Activated T-cell treated with anti-CD3 and anti-CD28 coated beads, Interleukin-2, amount 50 U/mL, for 24 hours (primary cell): Measurements from ENCODE around the gene YDJC.
"Not testable (repeated sequence)": the region's sequence is repeated elsewhere in the genome, so short reads cannot be mapped to it uniquely, and the experiment has no call there.

Experiments
- DNase-seq: peaks from one replicate; pipeline ENCODE4 v3.0.0-alpha.2; 2020
- H3K27ac Mint-ChIP-seq: 2 replicates; pipeline ENCODE4 v1.8.0; 2020; ENCODE audit warnings: mild to moderate bottlenecking, mixed read lengths
- H3K27me3 Mint-ChIP-seq: 2 replicates; pipeline ENCODE4 v1.8.0; 2020; ENCODE audit warnings: mixed read lengths
- H3K36me3 Mint-ChIP-seq: 2 replicates; pipeline ENCODE4 v1.8.0; 2020; ENCODE audit warnings: low read depth, mixed read lengths
- H3K4me1 Mint-ChIP-seq: 2 replicates; pipeline ENCODE4 v1.8.0; 2020; ENCODE audit warnings: low read depth, mixed read lengths
- H3K4me3 Mint-ChIP-seq: 2 replicates; pipeline ENCODE4 v1.8.0; 2020; ENCODE audit warnings: mild to moderate bottlenecking, moderate library complexity, mixed read lengths
- H3K9me3 Mint-ChIP-seq: 2 replicates; pipeline ENCODE4 v1.8.0; 2020; ENCODE audit warnings: mixed read lengths

Gene YDJC

GRCh38 chr22:21591695-21592094 is 38.1 kb downstream of the YDJC start:
- Mint-ChIP-seq H3K9me3 (no peaks in the 10 kb centered on the region), H3K36me3 (peaks cover 72% of the 10 kb centered on the region), H3K4me3 (no peak overlapping the region), H3K4me1 (peaks cover 76% of the 10 kb centered on the region), H3K27me3 (no peaks in the 10 kb centered on the region), H3K27ac (peak overlapping the region; percentile 78)
- no peak for DNase-seq

GRCh38 chr22:21590809-21591641 is 38.8 kb downstream of the YDJC start:
- Mint-ChIP-seq H3K27ac (peak overlapping the region; percentile 84), H3K4me1 (peaks cover 75% of the 10 kb centered on the region), H3K36me3 (peaks cover 65% of the 10 kb centered on the region), H3K4me3 (no peak overlapping the region), H3K27me3 (no peaks in the 10 kb centered on the region), H3K9me3 (no peaks in the 10 kb centered on the region)
- DNase-seq: no peak

GRCh38 chr22:21589396-21589795 is 40.4 kb downstream of the YDJC start:
- H3K27me3 Mint-ChIP-seq: no peaks in the 10 kb centered on the region
- no peaks in the 10 kb centered on the region for H3K9me3 Mint-ChIP-seq
- peak overlapping the region; percentile 83 for H3K27ac Mint-ChIP-seq
- no peak for DNase-seq
- H3K36me3 Mint-ChIP-seq: peaks cover 57% of the 10 kb centered on the region
- no peak overlapping the region for H3K4me3 Mint-ChIP-seq
- peaks cover 77% of the 10 kb centered on the region for H3K4me1 Mint-ChIP-seq

GRCh38 chr22:21587803-21588611 is 41.8 kb downstream of the YDJC start:
- no peaks in the 10 kb centered on the region for H3K9me3 Mint-ChIP-seq
- H3K4me3 Mint-ChIP-seq: peak overlapping the region; percentile 46
- peak; percentile 61 for DNase-seq
- H3K36me3 Mint-ChIP-seq: peaks cover 51% of the 10 kb centered on the region
- peaks cover 69% of the 10 kb centered on the region for H3K4me1 Mint-ChIP-seq
- H3K27me3 Mint-ChIP-seq: no peaks in the 10 kb centered on the region
- H3K27ac Mint-ChIP-seq: peak overlapping the region; percentile 93

- no peaks in the 10 kb centered on the region for H3K27me3 Mint-ChIP-seq
- no peaks in the 10 kb centered on the region for H3K9me3 Mint-ChIP-seq
- peak overlapping the region; percentile 39 for H3K27ac Mint-ChIP-seq
- no peak overlapping the region for H3K4me3 Mint-ChIP-seq
- no peak for DNase-seq
- H3K36me3 Mint-ChIP-seq: peaks cover 29% of the 10 kb centered on the region
- peaks cover 57% of the 10 kb centered on the region for H3K4me1 Mint-ChIP-seq
Observed at GRCh38 chr22:21585389-21585788, 44.4 kb downstream of the YDJC start.

- Mint-ChIP-seq H3K27ac (peak overlapping the region; percentile 89), H3K36me3 (peaks cover 33% of the 10 kb centered on the region), H3K4me3 (no peak overlapping the region), H3K9me3 (no peaks in the 10 kb centered on the region), H3K27me3 (no peaks in the 10 kb centered on the region), H3K4me1 (peaks cover 57% of the 10 kb centered on the region)
- DNase-seq: no peak
Observed at GRCh38 chr22:21582801-21583740, 46.8 kb downstream of the YDJC start.

GRCh38 chr22:21581009-21581713 is 48.7 kb downstream of the YDJC start:
- peaks cover 55% of the 10 kb centered on the region for H3K4me1 Mint-ChIP-seq
- not testable (repeated sequence) for DNase-seq, H3K27me3 Mint-ChIP-seq, H3K27ac Mint-ChIP-seq, H3K4me3 Mint-ChIP-seq, H3K9me3 Mint-ChIP-seq
- H3K36me3 Mint-ChIP-seq: peaks cover 40% of the 10 kb centered on the region

GRCh38 chr22:21580623-21581007 is 49.2 kb downstream of the YDJC start:
- not testable (repeated sequence) for H3K27me3 Mint-ChIP-seq, H3K4me3 Mint-ChIP-seq, DNase-seq, H3K9me3 Mint-ChIP-seq
- Mint-ChIP-seq H3K27ac (peak overlapping the region; percentile 11), H3K36me3 (peaks cover 39% of the 10 kb centered on the region), H3K4me1 (peaks cover 56% of the 10 kb centered on the region)

- Mint-ChIP-seq H3K27ac (peak overlapping the region; percentile 18), H3K4me3 (no peak overlapping the region), H3K4me1 (peaks cover 53% of the 10 kb centered on the region), H3K27me3 (no peaks in the 10 kb centered on the region), H3K36me3 (peaks cover 36% of the 10 kb centered on the region), H3K9me3 (no peaks in the 10 kb centered on the region)
- DNase-seq: no peak
Observed at GRCh38 chr22:21579474-21579851, 50.4 kb downstream of the YDJC start.
